GM21737 (cell line): ENCODE measurements around the gene DIP2C.
"Not testable (repeated sequence)": the region's sequence is repeated elsewhere in the genome, so short reads cannot be mapped to it uniquely, and the experiment has no call there.

Experiments used
- ATAC-seq: cut with Tn5 transposase; IDR thresholded peaks from one replicate; pipeline ENCODE4 v1.9.1; 2021; ENCODE audit warnings: mild to moderate bottlenecking, moderate library complexity; ENCODE audit not compliant: unreplicated experiment

The DIP2C gene

GRCh38 chr10:271201-271600, 418.3 kb downstream of the DIP2C start:
- no peak for ATAC-seq

- no peak for ATAC-seq
Observed at GRCh38 chr10:269440-270074, 419.9 kb downstream of the DIP2C start.

- no peak for ATAC-seq
Observed at GRCh38 chr10:267705-268104, 421.8 kb downstream of the DIP2C start.

- no peak for ATAC-seq
Observed at GRCh38 chr10:266974-267425, 422.5 kb downstream of the DIP2C start.

GRCh38 chr10:265816-266588, 423.5 kb downstream of the DIP2C start:
- ATAC-seq: not testable (repeated sequence)

GRCh38 chr10:265074-265440, 424.4 kb downstream of the DIP2C start:
- not testable (repeated sequence) for ATAC-seq

- ATAC-seq: not testable (repeated sequence)
Observed at GRCh38 chr10:264160-265073, 425.1 kb downstream of the DIP2C start.

GRCh38 chr10:260819-261429, 428.5 kb downstream of the DIP2C start:
- ATAC-seq: no peak

GRCh38 chr10:251982-252582, 437.4 kb downstream of the DIP2C start:
- no peak for ATAC-seq

- no peak for ATAC-seq
Observed at GRCh38 chr10:248307-248706, 441.2 kb downstream of the DIP2C start.

GRCh38 chr10:247480-247879, 442.0 kb downstream of the DIP2C start:
- ATAC-seq: no peak

GRCh38 chr10:246431-246830, 443.0 kb downstream of the DIP2C start:
- ATAC-seq: no peak

GRCh38 chr10:244227-244626, 445.2 kb downstream of the DIP2C start:
- ATAC-seq: no peak

GRCh38 chr10:241966-242643, 447.4 kb downstream of the DIP2C start:
- ATAC-seq: no peak

GRCh38 chr10:241451-241850, 448.0 kb downstream of the DIP2C start:
- no peak for ATAC-seq

GRCh38 chr10:239109-239508, 450.4 kb downstream of the DIP2C start:
- ATAC-seq: no peak

- no peak for ATAC-seq
Observed at GRCh38 chr10:235915-236314, 453.6 kb downstream of the DIP2C start.

- ATAC-seq: no peak
Observed at GRCh38 chr10:234708-235406, 454.6 kb downstream of the DIP2C start.

GRCh38 chr10:232878-233277, 456.6 kb downstream of the DIP2C start:
- no peak for ATAC-seq
